Breast epithelium (tissue), 4 donors: ENCODE data around the gene RBM5. TPM values are rescaled to one million over a fixed set of nuclear protein-coding genes. Genes with fewer than 3 reads are reported as not detected.
A peak's percentile ranks its signal among the peaks of the same experiment; 100 is the strongest.
"Not testable (repeated sequence)": the region's sequence is repeated elsewhere in the genome, so short reads cannot be mapped to it uniquely, and the experiment has no call there.

Experiments used
- DNase-seq, 2 donors: peaks; one replicate each; pipeline ENCODE4 v3.0.0-alpha.2; 2019; ENCODE audit warnings: low spot score in 2 of 2
- H3K27ac ChIP-seq, 2 donors: fragments of 200-600 bp; sonication (generic) in 1 of 2; one replicate each; pipeline ENCODE4 v1.5.1; 2016 to 2019; ENCODE audit warnings: mild to moderate bottlenecking in 1 of 2
- H3K27me3 ChIP-seq, 2 donors: fragments of 200-600 bp; sonication (generic) in 1 of 2; one replicate each; pipeline versions ENCODE4 v1.5.1 to v1.6.0; 2017 to 2019; ENCODE audit warnings: control low read depth in 1 of 2, mild to moderate bottlenecking in 1 of 2
- H3K36me3 ChIP-seq: fragments of 200-600 bp; one replicate; pipeline ENCODE4 v1.5.1; 2019
- H3K4me1 ChIP-seq, 2 donors: fragments of 200-600 bp; sonication (generic); one replicate each; pipeline ENCODE4 v1.5.1; 2016 to 2019; ENCODE audit warnings: control low read depth in 1 of 2
- H3K4me3 ChIP-seq, 3 donors: fragments of 200-600 bp; sonication (generic); 1 replicate in 2 of 3; 2 replicates in 1 of 3; pipeline ENCODE4 v1.5.1; 2016 to 2019; ENCODE audit warnings: mild to moderate bottlenecking in 3 of 3, moderate library complexity in 2 of 3
- H3K9me3 ChIP-seq, 2 donors: fragments of 200-600 bp; sonication (generic) in 1 of 2; one replicate each; pipeline ENCODE4 v1.5.1; 2016 to 2019; ENCODE audit warnings: control low read depth in 1 of 2
- CTCF ChIP-seq, 3 donors: fragments of 450-650 bp; IDR thresholded peaks; one replicate each; pipeline ENCODE4 v1.5.1; 2016 to 2017; ENCODE audit warnings: antibody characterized with exemption in 3 of 3, mild to moderate bottlenecking in 3 of 3, moderate library complexity in 3 of 3
- POLR2A ChIP-seq: fragments of 450-650 bp; IDR thresholded peaks from one replicate; pipeline ENCODE4 v1.6.1; 2016; ENCODE audit warnings: antibody characterized with exemption, mild to moderate bottlenecking, moderate library complexity
- POLR2AphosphoS5 ChIP-seq, 3 donors: sonication (generic); formaldehyde crosslinking; IDR thresholded peaks; one replicate each; pipeline ENCODE4 v1.6.1; 2017; ENCODE audit warnings: antibody characterized with exemption in 3 of 3
- intact Hi-C: fragments of 100-400 bp; cut with DNase I; formaldehyde crosslinking; loops from one replicate; pipeline ENCODE4 v1.15.1; 2023; ENCODE audit warnings: low total_unique reads
- total RNA-seq, 3 donors: library from RNA; depleted of rRNA; stranded (reverse); fragments of >200 nt; gene quantifications; one replicate each; pipeline ENCODE4 v1.1.0, GENCODE V29; 2016

RBM5 gene
- total RNA-seq, 3 donors from 2014 or later, result 214 to 343 (median 296) TPM

GRCh38 chr3:50068134-50068533, 20.6 kb upstream of the RBM5 start:
- DNase-seq, result no peak
- Histone ChIP-seq H3K4me3 (no peak overlapping the region), H3K27ac (no peak overlapping the region), H3K27me3 (no peaks in the 10 kb centered on the region), H3K9me3 (no peaks in the 10 kb centered on the region), H3K4me1 (no peaks in the 10 kb centered on the region), H3K36me3 (no peaks in the 10 kb centered on the region)
- no peak for TF ChIP-seq POLR2AphosphoS5 (IDR thresholded peaks at IDR 0.05)
- TF ChIP-seq POLR2A, result no peak
- no peak for TF ChIP-seq CTCF (IDR thresholded peaks at IDR 0.05)
- intact Hi-C loops, result no loop called here

GRCh38 chr3:50078091-50078490, 10.6 kb upstream of the RBM5 start:
- no peak overlapping the region for H3K27ac ChIP-seq
- H3K4me1 ChIP-seq, result no peaks in the 10 kb centered on the region
- no peak overlapping the region for H3K4me3 ChIP-seq
- no peak for DNase-seq
- intact Hi-C loops, result no loop called here
- H3K9me3 ChIP-seq, result no peaks in the 10 kb centered on the region
- no peaks in the 10 kb centered on the region for H3K27me3 ChIP-seq
- H3K36me3 ChIP-seq, result no peaks in the 10 kb centered on the region
- no peak for TF ChIP-seq POLR2A
- no peak for TF ChIP-seq CTCF (IDR thresholded peaks at IDR 0.05)
- no peak for TF ChIP-seq POLR2AphosphoS5 (IDR thresholded peaks at IDR 0.05)

GRCh38 chr3:50078622-50079021, 10.1 kb upstream of the RBM5 start:
- intact Hi-C loops, result no loop called here
- H3K4me1 ChIP-seq, result no peaks in the 10 kb centered on the region
- DNase-seq, result no peak
- H3K27me3 ChIP-seq, result no peaks in the 10 kb centered on the region
- no peaks in the 10 kb centered on the region for H3K9me3 ChIP-seq
- no peaks in the 10 kb centered on the region for H3K36me3 ChIP-seq
- no peak overlapping the region for H3K27ac ChIP-seq
- H3K4me3 ChIP-seq, result no peak overlapping the region
- TF ChIP-seq CTCF (IDR thresholded peaks at IDR 0.05) (no peak), POLR2AphosphoS5 (IDR thresholded peaks at IDR 0.05) (no peak), POLR2A (no peak)

GRCh38 chr3:50084951-50085350, 3.8 kb upstream of the RBM5 start:
- H3K4me3 ChIP-seq, intact Hi-C loops, DNase-seq, H3K9me3 ChIP-seq, H3K27ac ChIP-seq, H3K4me1 ChIP-seq, H3K36me3 ChIP-seq, H3K27me3 ChIP-seq: not testable (repeated sequence)

- Histone ChIP-seq H3K27me3 (no peaks in the 10 kb centered on the region), H3K36me3 (no peaks in the 10 kb centered on the region), H3K4me3 (peak overlapping the region; percentile 83 to 96 (median 87)), H3K27ac (peak overlapping the region; percentile 91 to 97), H3K9me3 (no peaks in the 10 kb centered on the region), H3K4me1 (peaks cover 0 to 5% of the 10 kb centered on the region in 2 donors)
- no peak for TF ChIP-seq CTCF (IDR thresholded peaks at IDR 0.05)
- no peak for TF ChIP-seq POLR2A
- no peak for TF ChIP-seq POLR2AphosphoS5 (IDR thresholded peaks at IDR 0.05)
- intact Hi-C loops, result no loop called here
- no peak for DNase-seq
These were observed 858 bp downstream of the RBM5 start for GRCh38 chr3:50089609-50089945.

- Histone ChIP-seq H3K27me3 (no peaks in the 10 kb centered on the region), H3K4me3 (peak overlapping the region in 2 of 3 donors; percentile 83 to 96), H3K4me1 (peaks cover 0 to 5% of the 10 kb centered on the region in 2 donors), H3K27ac (peak overlapping the region in 1 of 2 donors; percentile 97), H3K9me3 (no peaks in the 10 kb centered on the region), H3K36me3 (no peaks in the 10 kb centered on the region)
- TF ChIP-seq POLR2AphosphoS5 (IDR thresholded peaks at IDR 0.05) (no peak), POLR2A (no peak)
- DNase-seq, result no peak
- intact Hi-C loops, result no loop called here
These were observed 2.3 kb downstream of the RBM5 start for GRCh38 chr3:50090984-50091383.
